GM06990 (cell line): ENCODE data around the gene KCNK13.

Experiments used
- DNase-seq: peaks from one replicate; pipeline ENCODE4 v3.0.0-alpha.2; 2011; ENCODE audit not compliant: insufficient read length; ENCODE audit errors: extremely low read depth
- H3K27me3 ChIP-seq: replicated peaks from 2 replicates; pipeline ENCODE4 v1.6.0; 2011; ENCODE audit warnings: low read length; ENCODE audit not compliant: control insufficient read depth, insufficient read depth
- H3K36me3 ChIP-seq: 2 replicates; pipeline ENCODE4 v1.5.1; 2011; ENCODE audit warnings: low read length; ENCODE audit not compliant: control insufficient read depth, insufficient read depth
- H3K4me3 ChIP-seq: replicated peaks from 2 replicates; pipeline ENCODE4 v1.5.1; 2011; ENCODE audit warnings: low read depth, mild to moderate bottlenecking, control low read depth, low read length
- CTCF ChIP-seq: IDR thresholded peaks from 2 replicates; pipeline ENCODE4 v1.5.1; 2011; ENCODE audit warnings: low read length, control low read depth, mild to moderate bottlenecking, inconsistent platforms; ENCODE audit not compliant: insufficient read depth, poor library complexity, severe bottlenecking

The KCNK13 gene

DNA sequence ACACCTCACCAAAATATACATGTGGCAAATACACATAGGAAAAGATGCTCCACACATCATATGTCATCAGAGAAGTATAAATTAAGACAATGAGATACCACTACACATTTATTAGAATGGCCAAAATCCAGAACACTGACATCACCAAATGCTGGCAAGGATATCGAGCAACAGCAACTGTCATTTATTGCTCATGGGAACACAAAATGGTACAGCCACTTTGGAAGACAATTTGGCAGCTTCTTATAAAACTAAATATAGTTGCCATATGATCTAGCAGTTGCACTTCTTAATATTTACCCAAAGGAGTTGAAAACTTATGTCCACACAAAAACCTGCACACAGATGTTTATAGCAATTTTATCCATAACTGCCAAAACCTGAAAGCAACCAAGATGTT, 7.0 kb upstream of the KCNK13 start:
- Histone ChIP-seq H3K27me3 (no peaks in the 10 kb centered on the region; the same call in 1 of the 2 replicates), H3K36me3 (no peaks in the 10 kb centered on the region), H3K4me3 (no peak overlapping the region)
- DNase-seq: no peak
- TF ChIP-seq CTCF: no peak

- Histone ChIP-seq H3K36me3 (no peaks in the 10 kb centered on the region), H3K4me3 (no peak overlapping the region), H3K27me3 (no peaks in the 10 kb centered on the region; the same call in 1 of the 2 replicates)
- TF ChIP-seq CTCF: no peak
- no peak for DNase-seq
Observed at GRCh38 chr14:90056826-90057225, 5.0 kb upstream of the KCNK13 start.

GRCh38 chr14:90058876-90059458, 2.8 kb upstream of the KCNK13 start:
- TF ChIP-seq CTCF: no peak
- DNase-seq: no peak
- Histone ChIP-seq H3K27me3 (no peaks in the 10 kb centered on the region; the same call in 1 of the 2 replicates), H3K4me3 (no peak overlapping the region), H3K36me3 (no peaks in the 10 kb centered on the region)

- Histone ChIP-seq H3K4me3 (peak overlapping the region; percentile 61), H3K27me3 (no peaks in the 10 kb centered on the region; the same call in none of the 2 replicates), H3K36me3 (no peaks in the 10 kb centered on the region)
- DNase-seq: peak; percentile 81
- TF ChIP-seq CTCF: peak; percentile 54
Observed at GRCh38 chr14:90060312-90060964, 1.4 kb upstream of the KCNK13 start.

- no peak for TF ChIP-seq CTCF
- H3K27me3 ChIP-seq: no peaks in the 10 kb centered on the region; the same call in none of the 2 replicates
- H3K4me3 ChIP-seq: peak overlapping the region; percentile 61
- no peaks in the 10 kb centered on the region for H3K36me3 ChIP-seq
- peak; percentile 43 for DNase-seq
Observed at GRCh38 chr14:90060965-90061684, 669 bp upstream of the KCNK13 start.
